HEK293 (cell line): ENCODE measurements around the gene FAM83F.

Experiments
- CTCF ChIA-PET: fragments of 350-600 bp; formaldehyde crosslinking; extraction: SDS; loops from one replicate; lab custom pipeline; 2021; ENCODE audit warnings: antibody characterized with exemption; lab: Yijun Ruan, JAX
- POLR2A ChIA-PET: fragments of 300-600 bp; formaldehyde crosslinking; extraction: SDS; loops from one replicate; lab custom pipeline; 2020; ENCODE audit warnings: antibody characterized with exemption, inconsistent platforms; lab: Yijun Ruan, JAX
- H3K27ac ChIP-seq: fragments of 200-500 bp; sonication (Bioruptor generic); 2 replicates; pipeline ENCODE4 v1.5.1; 2014; ENCODE audit warnings: low read depth, low read length, control low read depth, inconsistent platforms; ENCODE audit errors: extremely low read depth
- H3K36me3 ChIP-seq, 2 experiments: fragments of 200-500 bp in 1 of 2; sonication (Bioruptor generic) in 1 of 2; 1 replicate in 1 of 2; 2 replicates in 1 of 2; pipeline ENCODE4 v1.5.1; 2014 to 2017; ENCODE audit warnings: inconsistent platforms in 2 of 2, low read length in 2 of 2; ENCODE audit not compliant: control insufficient read depth in 2 of 2, insufficient read depth in 1 of 2
- H3K4me1 ChIP-seq: fragments of 200-500 bp; sonication (Bioruptor generic); 2 replicates; pipeline ENCODE4 v1.5.1; 2014; ENCODE audit warnings: mild to moderate bottlenecking, low read length, inconsistent platforms; ENCODE audit not compliant: control insufficient read depth, insufficient read depth
- H3K4me3 ChIP-seq: 2 replicates; pipeline ENCODE4 v1.5.1; 2011; ENCODE audit warnings: low read depth, mild to moderate bottlenecking, control low read depth, low read length, moderate library complexity
- H3K9me3 ChIP-seq: fragments of 200-500 bp; sonication (Bioruptor generic); 2 replicates; pipeline ENCODE4 v1.5.1; 2014; ENCODE audit warnings: low read depth, low read length, inconsistent platforms; ENCODE audit not compliant: control insufficient read depth, insufficient read depth
- GLI4 ChIP-seq: fragments of 450-650 bp; formaldehyde crosslinking; IDR thresholded peaks from 2 replicates; pipeline ENCODE4 v1.5.1; 2016; ENCODE audit warnings: missing biosample characterization, missing genetic modification characterization
- GLIS2 ChIP-seq: fragments of 450-650 bp; formaldehyde crosslinking; IDR thresholded peaks from 2 replicates; pipeline ENCODE4 v1.5.1; 2016; ENCODE audit warnings: missing biosample characterization, missing genetic modification characterization
- REST ChIP-seq: fragments of 450-650 bp; formaldehyde crosslinking; IDR thresholded peaks from 2 replicates; pipeline ENCODE4 v1.5.1; 2016; ENCODE audit warnings: missing biosample characterization, missing genetic modification characterization
- SCRT1 ChIP-seq: fragments of 450-650 bp; formaldehyde crosslinking; IDR thresholded peaks from 2 replicates; pipeline ENCODE4 v1.5.1; 2016; ENCODE audit warnings: missing biosample characterization, missing genetic modification characterization, borderline replicate concordance
- YY1 ChIP-seq: fragments of 450-650 bp; formaldehyde crosslinking; IDR thresholded peaks from 2 replicates; pipeline ENCODE4 v1.5.1; 2018; ENCODE audit warnings: missing biosample characterization, missing genetic modification characterization
- ZBTB48 ChIP-seq: fragments of 450-650 bp; formaldehyde crosslinking; IDR thresholded peaks from 2 replicates; pipeline ENCODE4 v1.5.1; 2016; ENCODE audit warnings: missing biosample characterization, missing genetic modification characterization
- ZIC2 ChIP-seq: fragments of 450-650 bp; formaldehyde crosslinking; IDR thresholded peaks from 2 replicates; pipeline ENCODE4 v1.5.1; 2016; ENCODE audit warnings: missing biosample characterization, missing genetic modification characterization
- ZNF112 ChIP-seq: fragments of 450-650 bp; formaldehyde crosslinking; IDR thresholded peaks from 2 replicates; pipeline ENCODE4 v1.5.0; 2017; ENCODE audit warnings: missing biosample characterization, missing genetic modification characterization
- ZNF133 ChIP-seq: fragments of 450-650 bp; formaldehyde crosslinking; IDR thresholded peaks from 2 replicates; pipeline ENCODE4 v1.5.1; 2016; ENCODE audit warnings: missing biosample characterization, missing genetic modification characterization
- ZNF19 ChIP-seq: fragments of 450-650 bp; formaldehyde crosslinking; IDR thresholded peaks from 2 replicates; pipeline ENCODE4; 2016; ENCODE audit warnings: missing biosample characterization, missing genetic modification characterization, low read depth
- ZNF214 ChIP-seq: fragments of 450-650 bp; formaldehyde crosslinking; IDR thresholded peaks from 2 replicates; pipeline ENCODE4 v1.5.1; 2017; ENCODE audit warnings: missing biosample characterization, mild to moderate bottlenecking, missing genetic modification characterization, borderline replicate concordance
- ZNF274 ChIP-seq, 2 experiments: fragments of 200-500 bp in 1 of 2; fragments of 450-650 bp in 1 of 2; sonication (Bioruptor generic) in 1 of 2; formaldehyde crosslinking in 1 of 2; IDR thresholded peaks; 2 replicates each; pipeline versions ENCODE4 v1.5.1 to v1.6.1; 2014 to 2016; ENCODE audit warnings: borderline replicate concordance in 1 of 2, inconsistent platforms in 1 of 2, low read length in 1 of 2, missing biosample characterization in 1 of 2, missing genetic modification characterization in 1 of 2
- ZNF350 ChIP-seq: fragments of 450-650 bp; formaldehyde crosslinking; IDR thresholded peaks from 2 replicates; pipeline ENCODE4 v1.5.0; 2017; ENCODE audit warnings: missing biosample characterization, mild to moderate bottlenecking, missing genetic modification characterization
- ZNF473 ChIP-seq: fragments of 450-650 bp; formaldehyde crosslinking; IDR thresholded peaks from 2 replicates; pipeline ENCODE4 v1.5.1; 2017; ENCODE audit warnings: missing biosample characterization, missing genetic modification characterization
- ZNF518A ChIP-seq: fragments of 450-650 bp; formaldehyde crosslinking; conservative IDR thresholded peaks from 2 replicates; pipeline ENCODE4 v1.5.1; 2016; ENCODE audit warnings: low read depth, missing biosample characterization, missing genetic modification characterization
- ZNF544 ChIP-seq: fragments of 450-650 bp; formaldehyde crosslinking; IDR thresholded peaks from 2 replicates; pipeline ENCODE4 v1.5.0; 2017; ENCODE audit warnings: missing biosample characterization, missing genetic modification characterization
- ZNF658 ChIP-seq: fragments of 450-650 bp; formaldehyde crosslinking; IDR thresholded peaks from 2 replicates; pipeline ENCODE4; 2016; ENCODE audit warnings: missing biosample characterization, missing genetic modification characterization
- ZNF664 ChIP-seq: fragments of 450-650 bp; formaldehyde crosslinking; IDR thresholded peaks from 2 replicates; pipeline ENCODE4 v1.5.1; 2016; ENCODE audit warnings: missing biosample characterization, missing genetic modification characterization
- ZNF692 ChIP-seq: fragments of 450-650 bp; formaldehyde crosslinking; IDR thresholded peaks from 2 replicates; pipeline ENCODE4 v1.5.1; 2016; ENCODE audit warnings: missing biosample characterization, missing genetic modification characterization
- ZSCAN5A ChIP-seq: fragments of 450-650 bp; formaldehyde crosslinking; IDR thresholded peaks from 2 replicates; pipeline ENCODE4 v1.5.1; 2016; ENCODE audit warnings: missing biosample characterization, missing genetic modification characterization

The FAM83F gene

GRCh38 chr22:40030026-40030757 lies 35.4 kb downstream of the FAM83F start (continued):
- TF ChIP-seq ZSCAN5A (tag by site-specific recombination) (no peak), REST (no peak), GLI4 (tag by site-specific recombination) (no peak), ZNF274 (IDR thresholded peaks at IDR 0.05; ENCODE audit: low read length) (no peak), ZNF274 (tag by site-specific recombination; IDR thresholded peaks at IDR 0.05; ENCODE audit: borderline replicate concordance) (no peak), ZNF658 (tag by site-specific recombination) (no peak), ZNF112 (no peak), ZNF350 (tag by site-specific recombination) (no peak), ZNF692 (tag by site-specific recombination) (no peak)

- Histone ChIP-seq H3K9me3 (no peaks in the 10 kb centered on the region), H3K36me3 (no peaks in the 10 kb centered on the region), H3K27ac (no peak overlapping the region), H3K4me3 (no peak overlapping the region), H3K4me1 (no peaks in the 10 kb centered on the region)
- POLR2A ChIA-PET: no interaction called here
- TF ChIP-seq ZNF19 (tag by site-specific recombination): no peak
- CTCF ChIA-PET: interaction anchor here (0.7 to 1.4 kb wide), 2 partner anchors 10 to 77 kb away, joined by 4 read pairs; no protein-coding TSS in a partner anchor
Measured at GRCh38 chr22:40030758-40031095, 36.0 kb downstream of the FAM83F start.

- Histone ChIP-seq H3K4me1 (no peaks in the 10 kb centered on the region), H3K36me3 (no peaks in the 10 kb centered on the region)
- no peak for TF ChIP-seq ZNF473 (tag by site-specific recombination)
- TF ChIP-seq ZNF518A (tag by site-specific recombination): no peak
- no peak for TF ChIP-seq ZNF544 (tag by site-specific recombination)
- TF ChIP-seq ZNF133: no peak
- no peak for TF ChIP-seq ZIC2 (tag by site-specific recombination)
- TF ChIP-seq ZBTB48 (tag by site-specific recombination): no peak
- no peak for TF ChIP-seq SCRT1 (tag by site-specific recombination)
- no peak for TF ChIP-seq YY1 (tag by site-specific recombination)
- TF ChIP-seq GLIS2 (tag by site-specific recombination): no peak
- no peak for TF ChIP-seq ZNF664 (tag by site-specific recombination)
- no peak for TF ChIP-seq ZNF214 (tag by site-specific recombination)
- TF ChIP-seq, all 188 proteins: peak for 0
- Histone ChIP-seq H3K9me3 (no peaks in the 10 kb centered on the region), H3K4me3 (no peak overlapping the region), H3K27ac (no peak overlapping the region)
- POLR2A ChIA-PET: interaction anchor here (1.7 kb wide), 1 partner anchor 12 kb away, joined by 6 read pairs; no protein-coding TSS in a partner anchor
- CTCF ChIA-PET: interaction anchor here (0.7 to 6.6 kb wide), 2 partner anchors 23 to 497 kb away, joined by 4 to 68 read pairs; no protein-coding TSS in a partner anchor
Measured at GRCh38 chr22:40031766-40032470, 37.2 kb downstream of the FAM83F start.
